ENCODE measurements around the gene MAPK8IP1.

The MAPK8IP1 gene

GRCh38 chr11:45860348-45860747, 25.1 kb upstream of the MAPK8IP1 start:
- DNase-seq (ENCODE audit: low spot score) = no peak

- no peak for DNase-seq (ENCODE audit: low spot score)
These were observed 24.5 kb upstream of the MAPK8IP1 start for GRCh38 chr11:45860764-45861510.

- DNase-seq (ENCODE audit: low spot score) = no peak
These were observed 21.4 kb upstream of the MAPK8IP1 start for GRCh38 chr11:45864041-45864440.

GRCh38 chr11:45869551-45869950, 15.9 kb upstream of the MAPK8IP1 start:
- no peak for DNase-seq (ENCODE audit: low spot score)

GRCh38 chr11:45870706-45871105, 14.7 kb upstream of the MAPK8IP1 start:
- no peak for DNase-seq (ENCODE audit: low spot score)

- no peak for DNase-seq (ENCODE audit: low spot score)
These were observed 13.8 kb upstream of the MAPK8IP1 start for GRCh38 chr11:45871638-45872037.

- peak; percentile 86 for DNase-seq (ENCODE audit: low spot score)
These were observed 12.6 kb upstream of the MAPK8IP1 start for GRCh38 chr11:45872651-45873356.

GRCh38 chr11:45876401-45876800, 9.1 kb upstream of the MAPK8IP1 start:
- no peak for DNase-seq (ENCODE audit: low spot score)

GRCh38 chr11:45877221-45877620, 8.2 kb upstream of the MAPK8IP1 start:
- no peak for DNase-seq (ENCODE audit: low spot score)

GRCh38 chr11:45877845-45878244, 7.6 kb upstream of the MAPK8IP1 start:
- no peak for DNase-seq (ENCODE audit: low spot score)

GRCh38 chr11:45879803-45880686, 5.4 kb upstream of the MAPK8IP1 start:
- no peak for DNase-seq (ENCODE audit: low spot score)

GRCh38 chr11:45880772-45881570, 4.5 kb upstream of the MAPK8IP1 start:
- DNase-seq (ENCODE audit: low spot score) = no peak

- no peak for DNase-seq (ENCODE audit: low spot score)
These were observed 3.6 kb upstream of the MAPK8IP1 start for GRCh38 chr11:45881708-45882368.

- DNase-seq (ENCODE audit: low spot score) = no peak
These were observed 760 bp upstream of the MAPK8IP1 start for GRCh38 chr11:45884596-45885185.

- DNase-seq (ENCODE audit: low spot score) = no peak
These were observed 670 bp downstream of the MAPK8IP1 start for GRCh38 chr11:45885921-45886721.

GRCh38 chr11:45886816-45887520, 1.5 kb downstream of the MAPK8IP1 start:
- DNase-seq (ENCODE audit: low spot score) = no peak

GRCh38 chr11:45887587-45887986, 2.1 kb downstream of the MAPK8IP1 start:
- DNase-seq (ENCODE audit: low spot score) = no peak

GRCh38 chr11:45889555-45889954, 4.1 kb downstream of the MAPK8IP1 start:
- no peak for DNase-seq (ENCODE audit: low spot score)

- DNase-seq (ENCODE audit: low spot score) = no peak
These were observed 4.5 kb downstream of the MAPK8IP1 start for GRCh38 chr11:45889966-45890365.

Data from AG08395 (cell line).